Gastroesophageal sphincter (tissue), 3 donors: ENCODE results near the gene FBXO42.

Source experiments
- CTCF ChIP-seq, 4 experiments: fragments of 200-600 bp in 2 of 4; fragments of 450-650 bp in 2 of 4; sonication (generic) in 1 of 4; IDR thresholded peaks; one replicate each; pipeline ENCODE4 v1.5.1; 2017 to 2019; ENCODE audit warnings: antibody characterized with exemption in 4 of 4, mild to moderate bottlenecking in 2 of 4, moderate library complexity in 2 of 4
- EP300 ChIP-seq: sonication (generic); formaldehyde crosslinking; IDR thresholded peaks from one replicate; pipeline ENCODE4 v1.6.1; 2017; ENCODE audit warnings: antibody characterized with exemption, mild to moderate bottlenecking
- POLR2A ChIP-seq, 2 donors: fragments of 450-650 bp; IDR thresholded peaks; one replicate each; pipeline ENCODE4 v1.6.1; 2017; ENCODE audit warnings: antibody characterized with exemption in 2 of 2, mild to moderate bottlenecking in 2 of 2, moderate library complexity in 1 of 2
- POLR2AphosphoS5 ChIP-seq: sonication (generic); formaldehyde crosslinking; IDR thresholded peaks from one replicate; pipeline ENCODE4 v1.6.1; 2017; ENCODE audit warnings: antibody characterized with exemption

DNA sequence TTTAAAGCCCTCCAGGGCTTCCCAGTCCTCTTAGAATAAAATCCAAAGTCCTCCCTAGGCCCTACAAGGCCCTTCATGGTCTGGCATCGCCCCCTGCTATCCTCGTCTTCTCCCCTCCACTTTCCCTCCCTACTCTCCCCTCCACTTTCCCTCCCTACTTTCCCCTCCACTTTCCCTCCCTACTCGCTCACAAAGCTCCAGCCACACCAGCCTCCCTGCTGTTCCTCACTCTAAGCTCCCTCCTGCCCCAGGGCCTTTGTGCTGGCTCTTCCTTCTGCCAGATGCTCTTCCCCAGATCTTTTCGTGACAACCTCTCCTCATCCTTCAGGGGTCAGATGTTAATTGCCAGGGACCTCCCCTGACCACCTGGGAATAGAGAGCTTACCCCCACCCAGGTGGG is 152.6 kb downstream of the FBXO42 start:
- TF ChIP-seq POLR2AphosphoS5, result no peak
- TF ChIP-seq EP300, result no peak
- TF ChIP-seq CTCF (IDR thresholded peaks at IDR 0.05), result no peak
- TF ChIP-seq POLR2A (IDR thresholded peaks at IDR 0.05), result no peak
